K562 (cell line): ENCODE measurements around the gene ATP6V0C.

Source experiments
- ATF7 ChIP-seq: fragments of 450-650 bp; IDR thresholded peaks from 2 replicates; pipeline ENCODE4 v1.7.1; 2014; ENCODE audit warnings: mild to moderate bottlenecking, moderate library complexity
- E2F3 ChIP-seq: fragments of 250-450 bp; sonication (Bioruptor Pico); IDR thresholded peaks from 2 replicates; pipeline ENCODE4 v1.4.0; 2020; ENCODE audit warnings: mild to moderate bottlenecking
- EP300 ChIP-seq: IDR thresholded peaks from 2 replicates; pipeline ENCODE4 v1.6.1; 2012; ENCODE audit warnings: low read length, improper control_type of control experiment
- MXD1 ChIP-seq: fragments of 250-450 bp; sonication (Bioruptor Pico); IDR thresholded peaks from 2 replicates; pipeline ENCODE4 v1.8.0; 2021; ENCODE audit warnings: borderline replicate concordance, mild to moderate bottlenecking, moderate library complexity; ENCODE audit not compliant: poor library complexity, severe bottlenecking
- NR2C2 ChIP-seq, 2 experiments: fragments of 200-800 bp in 1 of 2; sonication (Bioruptor generic) in 1 of 2; sonication (generic) in 1 of 2; formaldehyde crosslinking in 1 of 2; IDR thresholded peaks; 2 replicates each; pipeline versions ENCODE4 v1.6.1 to v1.8.0; 2016 to 2022; ENCODE audit warnings: mild to moderate bottlenecking in 1 of 2, missing compliant biosample characterization in 1 of 2, missing genetic modification characterization in 1 of 2, missing genetic modification reagents in 1 of 2
- PBX2 ChIP-seq, 2 experiments: IDR thresholded peaks in 1 of 2; conservative IDR thresholded peaks in 1 of 2; 2 replicates each; pipeline ENCODE4 v1.6.1; 2016; ENCODE audit warnings: low read depth in 2 of 2, mild to moderate bottlenecking in 1 of 2, missing compliant biosample characterization in 1 of 2, missing genetic modification characterization in 1 of 2, moderate library complexity in 1 of 2
- ZFP1 ChIP-seq: fragments of 450-650 bp; formaldehyde crosslinking; IDR thresholded peaks from 2 replicates; pipeline ENCODE4 v1.4.0; 2020; ENCODE audit warnings: mild to moderate bottlenecking, mixed read lengths

- TF ChIP-seq ATF7 (no peak), PBX2 (CRISPR knock-in tag; IDR thresholded peaks at IDR 0.05; ENCODE audit: low read depth) (no peak), PBX2 (tag; conservative IDR thresholded peaks at IDR 0.05; ENCODE audit: low read depth) (no peak), NR2C2 (CRISPR knock-in tag; IDR thresholded peaks at IDR 0.05) (no peak), NR2C2 (tag; IDR thresholded peaks at IDR 0.05) (no peak), EP300 (no peak), E2F3 (no peak), ZFP1 (no peak), MXD1 (CRISPR knock-in tag) (no peak)
These were observed 38.1 kb upstream of the ATP6V0C start for GRCh38 chr16:2475413-2476344.
